HL-60 (cell line): ENCODE data around the gene ZNF512B.

ENCODE experiments used
- GABPA ChIP-seq: IDR thresholded peaks from 2 replicates; pipeline ENCODE4 v1.6.1; 2012; ENCODE audit warnings: low read depth
- POLR2AphosphoS5 ChIP-seq: IDR thresholded peaks from 2 replicates; pipeline ENCODE4 v1.6.1; 2012; ENCODE audit warnings: low read depth
- REST ChIP-seq: IDR thresholded peaks from 2 replicates; pipeline ENCODE4 v1.6.1; 2012; ENCODE audit warnings: low read depth; ENCODE audit not compliant: insufficient replicate concordance
- SPI1 ChIP-seq: IDR thresholded peaks from 2 replicates; pipeline ENCODE4 v1.6.1; 2012; ENCODE audit warnings: low read depth, mild to moderate bottlenecking, borderline replicate concordance
- TF ChIP-seq, protein P1 (sequence below): IDR thresholded peaks from one replicate; pipeline ENCODE4 v1.5.1; 2011; ENCODE audit warnings: low read length, control low read depth, inconsistent platforms; ENCODE audit not compliant: insufficient read depth

- TF ChIP-seq, protein P1, sequence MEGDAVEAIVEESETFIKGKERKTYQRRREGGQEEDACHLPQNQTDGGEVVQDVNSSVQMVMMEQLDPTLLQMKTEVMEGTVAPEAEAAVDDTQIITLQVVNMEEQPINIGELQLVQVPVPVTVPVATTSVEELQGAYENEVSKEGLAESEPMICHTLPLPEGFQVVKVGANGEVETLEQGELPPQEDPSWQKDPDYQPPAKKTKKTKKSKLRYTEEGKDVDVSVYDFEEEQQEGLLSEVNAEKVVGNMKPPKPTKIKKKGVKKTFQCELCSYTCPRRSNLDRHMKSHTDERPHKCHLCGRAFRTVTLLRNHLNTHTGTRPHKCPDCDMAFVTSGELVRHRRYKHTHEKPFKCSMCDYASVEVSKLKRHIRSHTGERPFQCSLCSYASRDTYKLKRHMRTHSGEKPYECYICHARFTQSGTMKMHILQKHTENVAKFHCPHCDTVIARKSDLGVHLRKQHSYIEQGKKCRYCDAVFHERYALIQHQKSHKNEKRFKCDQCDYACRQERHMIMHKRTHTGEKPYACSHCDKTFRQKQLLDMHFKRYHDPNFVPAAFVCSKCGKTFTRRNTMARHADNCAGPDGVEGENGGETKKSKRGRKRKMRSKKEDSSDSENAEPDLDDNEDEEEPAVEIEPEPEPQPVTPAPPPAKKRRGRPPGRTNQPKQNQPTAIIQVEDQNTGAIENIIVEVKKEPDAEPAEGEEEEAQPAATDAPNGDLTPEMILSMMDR: no peak
- TF ChIP-seq POLR2AphosphoS5 (no peak), REST (no peak), GABPA (no peak), SPI1 (no peak)
Observed at GRCh38 chr20:63950701-63951397, 18.9 kb downstream of the ZNF512B start.
